Activated CD8-positive, alpha-beta memory T cell treated with anti-CD3 and anti-CD28 coated beads, Interleukin-2, amount 50 U/mL, for 1 hour (primary cell): ENCODE measurements around the gene IL10RB.
"Not testable (repeated sequence)": the region's sequence is repeated elsewhere in the genome, so short reads cannot be mapped to it uniquely, and the experiment has no call there.

Source experiments
- DNase-seq: peaks from one replicate; pipeline ENCODE4 v3.0.0-alpha.2; 2020; ENCODE audit errors: extremely low read depth

Gene IL10RB

GRCh38 chr21:33301632-33302002, 35.5 kb downstream of the IL10RB start:
- DNase-seq = no peak

- no peak for DNase-seq
Observed at GRCh38 chr21:33302055-33302454, 35.9 kb downstream of the IL10RB start.

DNA sequence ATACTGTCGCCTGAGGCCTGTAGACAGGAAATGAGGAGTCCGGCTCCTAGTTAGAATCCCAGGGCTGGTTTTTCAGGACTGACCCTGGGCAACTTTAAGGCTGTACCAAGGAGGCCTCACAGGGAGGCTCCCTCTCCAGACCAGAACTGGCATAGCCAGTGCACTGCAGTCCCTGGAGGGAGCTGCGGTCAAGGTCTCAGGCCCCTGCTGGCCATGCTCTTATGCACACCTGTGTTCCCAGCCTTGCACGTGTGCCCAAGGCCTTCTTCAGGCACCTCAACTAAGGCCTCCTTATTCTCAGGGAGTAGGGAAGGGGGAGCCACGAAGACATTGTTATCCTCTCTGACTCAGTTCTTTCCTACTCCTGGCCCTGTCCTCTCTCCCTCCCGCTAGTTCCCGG, 36.6 kb downstream of the IL10RB start:
- no peak for DNase-seq

DNA sequence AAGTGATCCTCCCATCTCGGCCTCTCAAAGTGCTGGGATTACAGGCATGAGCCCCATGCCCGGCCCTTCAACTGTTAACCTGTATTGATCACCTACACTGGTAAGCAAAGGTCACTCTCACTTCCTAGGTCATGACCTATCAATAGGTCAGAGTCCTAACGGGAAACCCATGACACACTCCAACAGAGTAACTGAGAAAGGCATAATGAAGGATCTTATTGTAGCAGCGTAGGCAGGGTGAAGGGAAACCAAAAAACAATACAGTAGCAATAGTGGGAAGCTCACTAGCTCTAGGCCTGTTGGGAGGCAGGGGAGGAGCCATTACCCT, 39.1 kb downstream of the IL10RB start:
- DNase-seq = no peak

DNA sequence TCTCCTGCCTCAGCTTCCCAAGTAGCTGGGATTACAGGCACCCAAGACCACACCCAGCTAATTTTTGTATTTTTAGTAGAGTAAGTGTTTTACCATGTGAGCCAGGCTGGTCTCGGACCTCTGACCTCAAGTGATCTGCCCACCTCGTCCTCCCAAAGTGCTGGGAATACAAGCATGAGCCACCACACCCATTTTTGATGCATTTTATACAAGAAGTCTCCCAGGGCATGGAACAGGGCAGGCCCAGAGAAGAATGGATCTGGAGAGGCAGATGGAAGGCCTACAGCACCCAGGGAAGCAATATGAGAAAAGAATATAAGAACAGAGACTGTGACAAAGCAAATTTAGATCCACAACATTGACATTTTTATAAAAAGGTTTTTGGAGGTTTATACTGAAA, 39.8 kb downstream of the IL10RB start:
- no peak for DNase-seq

DNA sequence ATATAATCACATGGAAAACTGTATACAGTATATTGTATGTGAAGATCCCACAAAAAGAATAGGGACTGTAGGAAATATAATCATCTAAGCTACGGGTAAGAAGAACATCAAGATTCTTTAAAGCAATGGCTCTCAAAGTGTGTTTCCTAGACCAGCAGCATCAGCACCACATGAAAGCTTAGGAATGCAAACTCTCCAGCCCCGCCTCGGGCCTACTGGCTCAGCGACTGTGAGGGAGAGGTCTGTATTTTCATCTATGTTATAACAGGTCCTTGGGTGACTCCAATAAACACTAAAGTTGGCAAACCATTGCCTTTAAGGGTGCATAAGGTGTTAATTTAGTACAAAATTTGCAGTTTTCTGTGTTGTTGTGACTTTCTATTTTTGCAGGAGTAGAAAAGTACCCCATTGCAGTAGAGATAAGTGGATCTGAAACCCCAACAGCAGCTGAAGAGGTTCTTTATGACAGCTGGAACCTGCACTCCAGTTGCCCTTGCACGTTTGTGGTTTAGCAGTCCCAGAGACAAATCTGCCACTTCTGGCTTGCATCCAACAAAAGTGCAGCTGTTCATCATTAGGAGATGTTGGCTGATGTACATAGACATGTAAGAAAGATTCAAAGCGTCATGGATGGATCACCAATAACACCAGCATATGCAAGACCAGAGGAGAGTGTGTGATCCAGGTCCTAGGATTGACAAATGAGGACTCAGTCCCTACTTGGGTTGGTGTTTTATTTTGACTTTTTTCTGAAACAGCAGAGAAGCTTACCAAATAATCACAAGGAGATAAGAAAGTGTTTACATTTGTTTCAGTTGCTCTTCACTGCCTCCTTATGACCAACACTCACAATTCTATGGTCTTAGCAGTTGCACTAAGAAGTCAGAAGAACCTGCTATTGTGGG, 42.7 kb downstream of the IL10RB start:
- no peak for DNase-seq

GRCh38 chr21:33309778-33310177, 43.6 kb downstream of the IL10RB start:
- DNase-seq = no peak

- DNase-seq = no peak
Observed at GRCh38 chr21:33312121-33312520, 46.0 kb downstream of the IL10RB start.

- no peak for DNase-seq
Observed at GRCh38 chr21:33313183-33313582, 47.0 kb downstream of the IL10RB start.

GRCh38 chr21:33313611-33314010, 47.4 kb downstream of the IL10RB start:
- DNase-seq = no peak

- no peak for DNase-seq
Observed at GRCh38 chr21:33314111-33314510, 47.9 kb downstream of the IL10RB start.

DNA sequence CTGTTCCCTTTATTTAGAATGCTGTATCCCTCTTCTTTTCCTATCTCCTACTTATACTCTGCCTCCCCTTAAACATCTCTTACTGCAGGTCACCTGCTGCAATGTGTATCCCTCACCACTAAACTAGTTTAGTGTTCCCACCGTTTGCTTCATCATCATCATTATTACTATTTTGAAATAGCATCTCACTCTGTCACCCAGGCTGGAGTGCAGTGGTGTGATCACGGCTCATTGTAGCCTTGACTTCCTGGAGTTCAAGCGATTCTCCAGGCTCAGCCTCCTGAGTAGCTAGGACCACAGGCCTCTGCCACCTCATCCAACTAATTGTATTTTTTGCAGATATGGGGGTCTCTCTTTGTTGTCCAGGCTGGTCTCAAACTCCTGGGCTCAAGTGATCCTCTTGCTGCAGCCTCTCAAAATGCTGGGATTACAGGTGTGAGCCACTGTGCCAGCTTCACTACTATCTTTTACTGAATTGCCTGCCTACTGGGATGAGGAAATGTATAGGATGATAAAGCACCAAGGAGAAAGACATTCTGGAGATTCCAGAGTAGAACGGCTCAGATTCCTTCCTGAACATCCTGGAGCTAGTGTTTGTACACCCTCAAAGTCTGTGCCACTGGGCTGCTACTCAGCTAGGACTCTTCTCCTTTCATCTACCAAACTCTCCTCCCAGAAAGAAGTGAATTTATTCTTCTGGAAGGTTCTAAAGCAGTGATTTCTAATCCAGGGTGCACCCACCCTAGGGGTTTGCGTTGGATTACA, 50.0 kb downstream of the IL10RB start:
- DNase-seq = no peak

GRCh38 chr21:33317145-33317544, 51.0 kb downstream of the IL10RB start:
- DNase-seq = no peak

GRCh38 chr21:33317786-33318486, 51.8 kb downstream of the IL10RB start:
- DNase-seq = no peak

DNA sequence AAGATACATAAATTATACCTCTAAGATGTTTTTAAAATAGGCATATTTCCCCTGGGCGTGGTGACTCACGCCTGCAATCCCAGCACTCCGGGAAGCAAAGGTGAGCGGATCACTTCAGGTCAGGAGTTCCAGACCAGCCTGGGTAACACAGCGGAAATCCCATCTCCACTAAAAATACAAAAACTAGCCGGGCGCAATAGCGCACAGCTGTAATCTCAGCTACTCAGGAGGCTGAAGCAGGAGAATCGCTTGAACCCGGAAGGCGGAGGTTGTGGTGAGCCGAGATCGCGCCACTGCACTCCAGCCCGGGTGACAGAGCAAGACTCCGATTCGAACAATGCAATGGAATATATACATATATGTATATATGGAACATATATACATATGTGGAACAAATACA, 54.8 kb downstream of the IL10RB start:
- not testable (repeated sequence) for DNase-seq

DNA sequence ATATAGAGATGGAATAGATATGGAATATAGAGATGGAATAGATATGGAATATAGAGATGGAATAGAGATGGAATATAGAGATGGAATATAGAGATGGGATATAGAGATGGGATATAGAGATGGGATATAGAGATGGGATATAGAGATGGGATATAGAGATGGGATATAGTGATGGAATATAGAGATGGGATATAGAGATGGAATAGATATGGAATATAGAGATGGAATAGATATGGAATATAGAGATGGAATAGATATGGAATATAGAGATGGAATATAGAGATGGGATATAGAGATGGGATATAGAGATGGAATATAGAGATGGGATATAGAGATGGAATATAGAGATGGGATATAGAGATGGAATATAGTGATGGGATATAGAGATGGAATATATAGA, 57.4 kb downstream of the IL10RB start:
- DNase-seq = not testable (repeated sequence)

GRCh38 chr21:33324291-33325221, 58.4 kb downstream of the IL10RB start, which contains the start of gene IFNAR1:
TSS of gene IFNAR1 (plus strand) at chr21:33324970. CDS start at chr21:33325056, 86 bp downstream.
- DNase-seq = peak; percentile 99

DNA sequence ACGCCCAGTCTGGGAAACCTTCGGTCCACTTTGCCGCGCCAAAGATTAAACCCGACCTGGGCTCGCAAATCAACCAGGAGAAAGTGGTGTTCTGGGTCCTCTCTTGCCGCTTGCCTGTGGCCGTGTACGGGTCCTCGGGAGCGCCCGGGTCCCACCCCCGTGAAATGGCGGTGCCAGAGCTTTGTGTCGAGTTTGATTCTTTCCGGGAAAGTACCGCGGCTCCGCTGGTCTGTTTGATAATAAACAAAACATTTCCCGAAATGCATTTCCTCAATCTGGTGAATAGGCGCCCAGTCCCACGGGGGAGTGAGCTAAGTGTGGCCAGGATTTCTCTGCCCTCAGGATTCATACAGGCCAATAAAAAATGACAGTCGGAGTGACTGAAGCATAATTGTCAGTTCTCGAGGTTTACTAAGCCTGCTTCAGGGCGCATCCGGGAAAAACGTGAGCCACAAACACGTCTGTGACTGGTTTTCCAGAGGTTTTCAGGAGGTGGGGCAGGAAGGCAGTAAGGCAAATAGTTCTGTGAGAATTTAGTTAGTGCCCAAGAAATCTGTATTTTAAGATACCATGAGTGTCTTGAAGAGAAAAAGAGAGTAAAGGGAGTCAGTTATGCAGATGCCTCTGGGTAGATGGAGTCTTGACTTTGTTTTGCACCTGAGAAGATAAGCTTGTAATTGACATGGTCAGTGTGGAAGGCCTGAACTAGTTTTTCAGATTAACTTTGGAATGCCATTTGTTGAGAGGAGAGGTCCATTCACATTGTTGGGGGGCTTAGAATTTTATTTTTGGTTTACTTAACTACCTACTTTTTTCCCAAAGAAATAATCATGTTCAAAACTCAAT, 59.3 kb downstream of the IL10RB start:
- peak; percentile 22 for DNase-seq

GRCh38 chr21:33327326-33327725, 61.2 kb downstream of the IL10RB start:
- no peak for DNase-seq

- no peak for DNase-seq
Observed at GRCh38 chr21:33327792-33328433, 61.7 kb downstream of the IL10RB start.
